ENCODE measurements around the gene RAB42.
"Not testable (repeated sequence)": the region's sequence is repeated elsewhere in the genome, so short reads cannot be mapped to it uniquely, and the experiment has no call there.

The RAB42 gene

GRCh38 chr1:28591708-28592320, at the start of gene RAB42:
Gene RAB42 (plus strand): TSS chr1:28592265. CDS start chr1:28592512, 247 bp downstream.
- DNase-seq (ENCODE audit: low spot score), result no peak

GRCh38 chr1:28545246-28545628, 46.8 kb upstream of the RAB42 start:
- DNase-seq (ENCODE audit: low spot score), result no peak

- DNase-seq (ENCODE audit: low spot score), result no peak
Measured at GRCh38 chr1:28548318-28548717, 43.7 kb upstream of the RAB42 start.

GRCh38 chr1:28551381-28551780, 40.7 kb upstream of the RAB42 start:
- no peak for DNase-seq (ENCODE audit: low spot score)

- peak; percentile 91 for DNase-seq (ENCODE audit: low spot score)
Measured at GRCh38 chr1:28552758-28553663, 39.1 kb upstream of the RAB42 start, which contains the start of gene TRNAU1AP. Gene TRNAU1AP (plus strand): TSS chr1:28553085. CDS start chr1:28553111, 26 bp downstream.

- DNase-seq (ENCODE audit: low spot score), result no peak
Measured at GRCh38 chr1:28560886-28561285, 31.2 kb upstream of the RAB42 start.

GRCh38 chr1:28564310-28564709, 27.8 kb upstream of the RAB42 start:
- DNase-seq (ENCODE audit: low spot score), result no peak

GRCh38 chr1:28565040-28565439, 27.0 kb upstream of the RAB42 start:
- no peak for DNase-seq (ENCODE audit: low spot score)

- DNase-seq (ENCODE audit: low spot score), result no peak
Measured at GRCh38 chr1:28565726-28566125, 26.3 kb upstream of the RAB42 start.

- no peak for DNase-seq (ENCODE audit: low spot score)
Measured at GRCh38 chr1:28566931-28567330, 25.1 kb upstream of the RAB42 start.

GRCh38 chr1:28571911-28572310, 20.2 kb upstream of the RAB42 start:
- DNase-seq (ENCODE audit: low spot score), result no peak

GRCh38 chr1:28572891-28573290, 19.2 kb upstream of the RAB42 start:
- not testable (repeated sequence) for DNase-seq (ENCODE audit: low spot score)

GRCh38 chr1:28573564-28573963, 18.5 kb upstream of the RAB42 start:
- no peak for DNase-seq (ENCODE audit: low spot score)

GRCh38 chr1:28577052-28577678, 14.9 kb upstream of the RAB42 start:
- DNase-seq (ENCODE audit: low spot score), result no peak

GRCh38 chr1:28577738-28578536, 14.1 kb upstream of the RAB42 start:
- DNase-seq (ENCODE audit: low spot score), result peak; percentile 18

- DNase-seq (ENCODE audit: low spot score), result no peak
Measured at GRCh38 chr1:28578696-28579218, 13.3 kb upstream of the RAB42 start.

- DNase-seq (ENCODE audit: low spot score), result no peak
Measured at GRCh38 chr1:28579401-28579800, 12.7 kb upstream of the RAB42 start.

- no peak for DNase-seq (ENCODE audit: low spot score)
Measured at GRCh38 chr1:28580722-28581530, 11.1 kb upstream of the RAB42 start.

- peak; percentile 91 for DNase-seq (ENCODE audit: low spot score)
Measured at GRCh38 chr1:28581531-28582247, 10.4 kb upstream of the RAB42 start.

- DNase-seq (ENCODE audit: low spot score), result no peak
Measured at GRCh38 chr1:28582248-28582615, 9.8 kb upstream of the RAB42 start.
